ENCODE results near the gene DENND2D.

The DENND2D gene

DNA sequence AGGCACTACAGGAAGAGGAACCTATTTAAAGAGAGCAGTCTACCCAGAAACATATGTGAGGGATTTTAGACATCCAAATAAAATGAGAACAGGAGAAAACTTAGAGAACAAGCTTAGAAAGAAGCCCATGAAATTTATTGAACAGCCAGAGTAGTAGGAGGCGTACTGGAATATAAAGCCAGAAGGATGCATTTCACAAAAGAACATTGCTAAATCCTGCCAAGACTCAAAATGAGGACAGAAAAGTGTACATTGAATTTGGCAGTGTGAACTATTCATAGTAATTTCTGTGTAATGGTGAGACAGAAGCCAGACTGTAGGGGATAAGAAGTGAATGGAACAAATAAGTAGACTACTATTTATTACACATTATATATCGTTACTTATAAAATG is 38.0 kb downstream of the DENND2D start:
- no peaks in the 10 kb centered on the region for H3K9me3 ChIP-seq (ENCODE audit: control insufficient read depth, low read length)
- no peaks in the 10 kb centered on the region for H3K36me3 ChIP-seq (ENCODE audit: control insufficient read depth, insufficient read depth, low read length)
- TF ChIP-seq, protein P1, sequence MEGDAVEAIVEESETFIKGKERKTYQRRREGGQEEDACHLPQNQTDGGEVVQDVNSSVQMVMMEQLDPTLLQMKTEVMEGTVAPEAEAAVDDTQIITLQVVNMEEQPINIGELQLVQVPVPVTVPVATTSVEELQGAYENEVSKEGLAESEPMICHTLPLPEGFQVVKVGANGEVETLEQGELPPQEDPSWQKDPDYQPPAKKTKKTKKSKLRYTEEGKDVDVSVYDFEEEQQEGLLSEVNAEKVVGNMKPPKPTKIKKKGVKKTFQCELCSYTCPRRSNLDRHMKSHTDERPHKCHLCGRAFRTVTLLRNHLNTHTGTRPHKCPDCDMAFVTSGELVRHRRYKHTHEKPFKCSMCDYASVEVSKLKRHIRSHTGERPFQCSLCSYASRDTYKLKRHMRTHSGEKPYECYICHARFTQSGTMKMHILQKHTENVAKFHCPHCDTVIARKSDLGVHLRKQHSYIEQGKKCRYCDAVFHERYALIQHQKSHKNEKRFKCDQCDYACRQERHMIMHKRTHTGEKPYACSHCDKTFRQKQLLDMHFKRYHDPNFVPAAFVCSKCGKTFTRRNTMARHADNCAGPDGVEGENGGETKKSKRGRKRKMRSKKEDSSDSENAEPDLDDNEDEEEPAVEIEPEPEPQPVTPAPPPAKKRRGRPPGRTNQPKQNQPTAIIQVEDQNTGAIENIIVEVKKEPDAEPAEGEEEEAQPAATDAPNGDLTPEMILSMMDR (IDR thresholded peaks at IDR 0.05), result no peak
- no peaks in the 10 kb centered on the region for H3K27me3 ChIP-seq (ENCODE audit: control insufficient read depth, insufficient read depth, low read length)
- no peak overlapping the region for H3K4me2 ChIP-seq (ENCODE audit: low read length)
- H3K9ac ChIP-seq, result no peak overlapping the region
- no peaks in the 10 kb centered on the region for H3K79me2 ChIP-seq
- H3K4me1 ChIP-seq, result no peaks in the 10 kb centered on the region
- H3K4me3 ChIP-seq (ENCODE audit: low read depth, low read length), result no peak overlapping the region
- H3K27ac ChIP-seq, result no peak overlapping the region
- no peak overlapping the region for H2AFZ ChIP-seq

- TF ChIP-seq, protein P1 (IDR thresholded peaks at IDR 0.05), result no peak
Measured at GRCh38 chr1:111161843-111162487, 38.5 kb downstream of the DENND2D start.

GRCh38 chr1:111157431-111157830 is 43.0 kb downstream of the DENND2D start:
- Histone ChIP-seq H3K9me3 (ENCODE audit: control insufficient read depth, low read length) (no peaks in the 10 kb centered on the region), H3K27ac (no peak overlapping the region), H3K27me3 (ENCODE audit: control insufficient read depth, insufficient read depth, low read length) (no peaks in the 10 kb centered on the region), H3K9ac (no peak overlapping the region), H3K4me2 (ENCODE audit: low read length) (no peak overlapping the region), H3K4me1 (no peaks in the 10 kb centered on the region), H2AFZ (no peak overlapping the region), H3K4me3 (ENCODE audit: low read depth, low read length) (no peak overlapping the region), H3K79me2 (peaks cover 2% of the 10 kb centered on the region), H3K36me3 (ENCODE audit: control insufficient read depth, insufficient read depth, low read length) (no peaks in the 10 kb centered on the region)
- TF ChIP-seq, protein P1 (IDR thresholded peaks at IDR 0.05), result no peak

More at GRCh38 chr1:111161843-111162487, 38.5 kb downstream of the DENND2D start:
- Histone ChIP-seq H3K4me1 (no peaks in the 10 kb centered on the region), H2AFZ (no peak overlapping the region), H3K4me2 (ENCODE audit: low read length) (no peak overlapping the region), H3K27me3 (ENCODE audit: control insufficient read depth, insufficient read depth, low read length) (no peaks in the 10 kb centered on the region), H3K36me3 (ENCODE audit: control insufficient read depth, insufficient read depth, low read length) (no peaks in the 10 kb centered on the region), H3K27ac (no peak overlapping the region), H3K79me2 (no peaks in the 10 kb centered on the region), H3K4me3 (ENCODE audit: low read depth, low read length) (no peak overlapping the region), H3K9ac (no peak overlapping the region), H3K9me3 (ENCODE audit: control insufficient read depth, low read length) (no peaks in the 10 kb centered on the region)

DNA sequence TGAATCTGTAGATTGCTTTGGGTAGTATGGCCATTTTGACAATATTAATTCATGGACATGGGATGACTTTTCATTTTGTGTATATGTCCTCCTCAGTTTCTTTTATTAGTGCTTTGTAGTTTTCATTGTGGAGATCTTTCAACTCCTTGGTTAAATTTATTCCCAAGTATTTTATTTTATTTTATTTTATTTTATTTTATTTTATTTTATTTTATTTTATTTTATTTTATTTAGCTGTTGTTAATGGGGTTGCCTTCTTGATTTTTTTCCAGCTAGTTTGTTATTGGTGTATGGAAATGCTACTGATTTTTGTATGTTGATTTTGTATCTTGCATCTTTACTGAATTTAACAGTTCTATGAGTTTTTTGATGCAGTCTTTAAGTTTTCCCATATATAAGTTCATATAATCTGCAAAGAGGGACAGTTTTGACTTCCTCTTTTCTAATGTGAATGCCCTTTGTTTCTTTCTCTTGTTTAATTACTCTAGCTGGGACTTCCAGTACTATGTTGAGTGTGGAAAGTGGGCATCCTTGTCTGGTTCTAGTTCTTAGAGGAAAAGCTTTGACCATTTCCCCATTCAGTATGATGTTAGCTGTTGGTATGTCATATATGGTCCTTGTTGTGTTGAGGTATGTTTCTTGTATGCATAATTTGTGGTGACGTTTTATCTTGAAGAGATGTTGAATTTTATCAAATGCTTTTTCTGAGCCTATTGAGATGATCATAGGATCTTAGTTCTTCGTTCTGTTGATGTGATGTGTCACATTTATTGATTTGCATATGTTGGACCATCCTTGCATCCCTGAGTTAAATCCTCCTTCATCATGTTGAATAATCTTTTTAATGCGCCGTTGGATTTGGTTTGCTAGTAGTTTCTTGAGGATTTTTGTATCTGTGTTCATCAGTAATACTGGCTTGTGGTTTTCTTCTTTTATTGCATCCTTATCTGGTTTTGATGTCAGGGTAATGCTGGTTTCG is 46.1 kb downstream of the DENND2D start:
- H2AFZ ChIP-seq, result no peak overlapping the region
- H3K27me3 ChIP-seq (ENCODE audit: control insufficient read depth, insufficient read depth, low read length), result no peaks in the 10 kb centered on the region
- H3K79me2 ChIP-seq, result peaks cover 2% of the 10 kb centered on the region
- TF ChIP-seq, protein P1 (IDR thresholded peaks at IDR 0.05), result no peak
- H3K4me3 ChIP-seq (ENCODE audit: low read depth, low read length), result no peak overlapping the region
- no peak overlapping the region for H3K27ac ChIP-seq
- no peak overlapping the region for H3K4me2 ChIP-seq (ENCODE audit: low read length)
- no peaks in the 10 kb centered on the region for H3K4me1 ChIP-seq
- no peak overlapping the region for H3K9ac ChIP-seq
- H3K9me3 ChIP-seq (ENCODE audit: control insufficient read depth, low read length), result no peaks in the 10 kb centered on the region
- no peaks in the 10 kb centered on the region for H3K36me3 ChIP-seq (ENCODE audit: control insufficient read depth, insufficient read depth, low read length)

Measured in parathyroid adenoma (tissue), 2 donors.